ENCODE data around the gene KLHL6. TPM values are rescaled to one million over a fixed set of nuclear protein-coding genes. Genes with fewer than 3 reads are reported as not detected.
A peak's percentile ranks its signal among the peaks of the same experiment; 100 is the strongest.
"Not testable (repeated sequence)": the region's sequence is repeated elsewhere in the genome, so short reads cannot be mapped to it uniquely, and the experiment has no call there.

The KLHL6 gene
- polyA plus RNA-seq, 4 donors = 1.0 to 1.6 (median 1.1) TPM

DNA sequence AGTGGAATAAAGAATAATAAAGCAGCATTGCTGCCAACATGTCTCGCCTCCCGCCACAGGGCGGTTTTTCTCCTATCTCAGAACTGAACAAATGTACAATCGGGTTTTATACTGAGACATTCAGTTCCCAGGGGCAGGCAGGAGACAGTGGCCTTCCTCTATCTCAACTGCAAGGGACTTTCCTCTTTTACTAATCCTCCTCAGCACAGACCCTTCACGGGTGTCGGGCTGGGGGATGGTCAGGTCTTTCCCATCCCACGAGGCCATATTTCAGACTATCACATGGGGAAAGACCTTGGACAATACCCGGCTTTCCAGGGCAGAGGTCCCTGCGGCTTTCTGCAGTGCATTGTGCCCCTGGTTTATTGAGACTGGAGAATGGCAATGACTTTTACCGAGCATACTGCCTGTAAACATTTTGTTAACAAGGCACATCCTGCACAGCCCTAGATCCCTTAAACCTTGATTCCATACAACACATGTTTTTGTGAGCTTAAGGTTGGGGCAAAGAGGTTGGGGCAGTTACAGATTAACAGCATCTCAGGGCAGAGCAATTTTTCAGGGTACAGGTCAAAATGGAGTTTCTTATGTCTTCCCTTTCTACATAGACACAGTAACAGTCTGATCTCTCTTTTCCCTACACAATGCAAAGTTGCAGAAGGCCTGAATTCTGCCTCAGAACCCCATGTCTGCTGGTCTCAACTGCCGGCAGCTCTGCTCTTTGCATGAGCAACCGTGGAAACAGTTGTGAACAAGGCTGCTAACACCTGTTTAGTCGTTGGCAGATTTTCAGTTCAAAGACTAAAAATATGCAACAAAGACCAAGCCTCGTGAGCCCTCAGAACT is 44.0 kb downstream of the KLHL6 start:
- not testable (repeated sequence) for DNase-seq (ENCODE audit: low read depth in 4 of 4, low spot score in 3 of 4)

DNA sequence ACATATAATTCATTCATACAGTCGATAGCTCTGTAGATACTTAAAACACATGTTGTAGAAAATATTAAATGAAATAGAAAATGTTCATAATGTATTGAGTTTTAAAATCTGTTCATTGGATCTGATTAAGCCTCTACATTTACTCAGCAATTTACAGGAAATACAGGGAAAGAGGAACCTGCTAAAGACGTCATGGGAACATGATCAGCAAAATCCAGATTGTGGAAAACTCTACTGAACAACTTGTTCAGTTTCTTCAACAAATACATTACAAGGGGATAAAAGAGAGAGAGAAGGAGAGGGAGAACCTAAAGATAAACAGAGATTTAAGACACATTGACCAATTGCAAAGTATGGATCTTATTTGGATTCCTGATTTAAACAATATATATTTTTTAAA is 46.7 kb downstream of the KLHL6 start:
- DNase-seq (ENCODE audit: low read depth in 4 of 4, low spot score in 3 of 4) = no peak

DNA sequence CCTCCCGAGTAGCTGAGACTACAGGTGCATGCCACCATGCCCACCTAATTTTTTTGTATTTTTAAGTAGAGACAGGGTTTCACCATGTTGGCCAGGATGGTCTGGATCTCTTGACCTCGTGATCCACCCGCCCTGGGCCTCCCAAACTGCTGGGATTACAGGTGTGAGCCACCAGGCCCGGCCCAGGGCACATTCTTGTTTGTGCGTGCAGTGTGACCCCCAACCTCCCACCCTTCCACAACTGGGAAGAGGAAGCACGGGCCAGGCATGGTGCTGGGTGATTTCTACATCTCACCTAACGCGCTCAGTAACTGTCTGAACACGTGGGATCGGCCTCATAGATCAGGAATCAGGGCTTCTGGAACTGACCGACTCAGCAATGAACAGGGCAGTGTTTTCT is 48.0 kb downstream of the KLHL6 start:
- DNase-seq (ENCODE audit: low read depth in 4 of 4, low spot score in 3 of 4) = no peak

DNA sequence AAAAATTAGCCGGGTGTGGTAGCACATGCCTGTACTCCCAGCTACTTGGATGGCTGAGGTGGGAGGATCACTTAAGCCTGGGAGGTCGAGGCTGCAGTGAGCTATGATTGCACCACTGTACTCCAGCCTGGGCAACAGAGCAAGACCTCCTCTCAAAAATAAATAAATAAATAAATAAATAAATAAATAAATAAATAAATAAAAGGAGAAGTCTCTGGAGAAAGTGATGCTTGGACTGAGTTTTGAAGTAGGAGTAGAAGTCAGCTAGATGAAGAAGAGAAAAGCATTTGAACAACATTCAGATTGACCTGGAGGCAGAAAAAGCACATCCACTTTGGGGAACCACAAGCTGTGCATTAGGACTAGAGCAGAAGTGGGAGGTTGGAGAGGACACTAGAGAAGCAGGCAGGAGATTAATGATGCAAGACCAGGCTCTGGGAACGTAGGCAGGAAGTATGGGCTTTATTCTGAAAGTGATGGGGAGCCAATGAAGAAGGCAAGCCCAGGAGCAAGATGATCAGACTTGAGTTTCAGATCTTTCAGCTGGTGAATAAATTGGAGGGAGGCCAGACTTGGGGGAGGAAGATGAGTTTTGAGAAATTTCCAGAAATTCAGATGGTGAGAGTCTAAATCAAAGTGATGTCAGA is 48.7 kb downstream of the KLHL6 start:
- no peak for DNase-seq (ENCODE audit: low read depth in 4 of 4, low spot score in 3 of 4)

DNA sequence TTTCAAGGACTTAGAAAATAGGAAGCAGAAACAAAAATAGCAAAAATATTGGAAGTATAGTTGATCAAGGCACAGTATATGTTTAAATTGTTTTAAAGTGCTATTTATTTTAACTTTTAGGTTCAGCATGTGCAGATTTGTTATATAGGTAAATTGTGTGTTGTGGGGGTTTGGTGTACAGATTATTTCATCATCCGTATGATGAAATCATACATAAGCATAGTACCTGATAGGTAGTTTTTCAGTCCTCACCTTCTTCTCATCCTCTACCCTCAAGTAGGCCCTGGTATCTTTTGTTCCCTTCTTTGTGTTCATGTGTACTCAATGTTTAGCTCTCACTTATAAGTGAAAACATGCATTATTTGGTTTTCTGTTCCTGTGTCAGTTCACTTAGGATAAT is 50.9 kb downstream of the KLHL6 start:
- no peak for DNase-seq (ENCODE audit: low read depth in 4 of 4, low spot score in 3 of 4)

DNA sequence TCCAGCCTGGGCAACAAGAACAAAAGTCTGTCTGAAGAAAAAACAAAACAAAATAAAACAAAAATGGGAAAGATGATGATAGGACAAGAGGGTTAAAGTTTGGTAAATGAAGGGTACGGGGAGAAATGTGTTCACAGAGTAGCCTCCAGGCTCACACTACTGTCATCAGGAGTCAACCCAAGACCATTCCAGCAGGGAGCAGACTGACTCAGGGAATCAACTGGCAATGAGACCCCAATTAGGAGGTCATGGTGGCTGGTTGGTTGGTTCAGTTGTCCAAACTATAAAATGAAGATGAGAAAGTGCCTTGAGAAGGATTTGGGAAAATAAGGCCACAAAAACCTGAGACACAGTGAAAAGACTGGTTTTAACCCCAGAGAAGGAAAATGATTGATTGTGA is 51.8 kb downstream of the KLHL6 start:
- no peak for DNase-seq (ENCODE audit: low read depth in 4 of 4, low spot score in 3 of 4)

DNA sequence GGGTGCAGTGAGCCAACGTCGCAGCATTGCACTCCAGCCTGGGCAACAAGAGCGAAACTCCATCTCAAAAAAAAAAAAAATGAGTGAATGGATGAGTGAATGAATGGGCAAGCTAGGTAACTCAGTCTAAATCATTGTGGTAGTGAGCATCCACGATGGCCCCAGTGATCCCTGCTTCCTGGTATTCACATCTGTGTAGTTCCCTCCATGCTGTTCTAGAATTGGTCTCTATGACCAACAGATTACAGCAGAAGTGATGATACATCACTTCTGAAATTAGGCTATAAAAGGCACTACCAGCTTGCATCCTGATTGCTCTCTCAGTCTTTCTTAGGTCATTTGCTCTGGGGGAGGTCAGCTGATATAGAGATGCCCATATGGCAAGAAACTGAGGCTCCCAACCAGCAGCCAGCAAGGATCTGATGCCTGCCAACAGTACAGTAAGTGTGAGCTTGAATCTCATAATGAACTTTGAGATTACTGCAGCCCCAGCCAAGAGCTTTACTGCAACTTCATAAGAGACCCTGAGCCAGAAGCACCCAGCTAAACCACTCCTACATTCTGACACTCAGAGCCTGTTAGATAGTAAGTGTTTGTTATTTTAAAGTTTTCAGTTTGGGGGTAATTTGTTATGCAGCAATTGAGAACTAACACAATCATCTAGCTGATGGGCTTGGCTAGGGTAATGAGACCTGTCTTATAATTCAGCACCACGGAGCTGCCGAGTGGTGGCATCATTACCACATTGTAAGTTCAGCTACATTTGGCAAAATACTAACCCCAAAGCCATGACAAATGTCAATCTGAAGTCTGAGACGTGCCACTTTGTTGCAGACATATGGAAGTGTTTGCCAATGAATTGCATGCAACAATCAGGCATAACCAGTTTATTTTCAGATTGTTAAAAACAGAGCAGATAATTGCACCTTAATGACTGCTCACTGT is 53.0 kb downstream of the KLHL6 start:
- no peak for DNase-seq (ENCODE audit: low read depth in 4 of 4, low spot score in 3 of 4)

DNA sequence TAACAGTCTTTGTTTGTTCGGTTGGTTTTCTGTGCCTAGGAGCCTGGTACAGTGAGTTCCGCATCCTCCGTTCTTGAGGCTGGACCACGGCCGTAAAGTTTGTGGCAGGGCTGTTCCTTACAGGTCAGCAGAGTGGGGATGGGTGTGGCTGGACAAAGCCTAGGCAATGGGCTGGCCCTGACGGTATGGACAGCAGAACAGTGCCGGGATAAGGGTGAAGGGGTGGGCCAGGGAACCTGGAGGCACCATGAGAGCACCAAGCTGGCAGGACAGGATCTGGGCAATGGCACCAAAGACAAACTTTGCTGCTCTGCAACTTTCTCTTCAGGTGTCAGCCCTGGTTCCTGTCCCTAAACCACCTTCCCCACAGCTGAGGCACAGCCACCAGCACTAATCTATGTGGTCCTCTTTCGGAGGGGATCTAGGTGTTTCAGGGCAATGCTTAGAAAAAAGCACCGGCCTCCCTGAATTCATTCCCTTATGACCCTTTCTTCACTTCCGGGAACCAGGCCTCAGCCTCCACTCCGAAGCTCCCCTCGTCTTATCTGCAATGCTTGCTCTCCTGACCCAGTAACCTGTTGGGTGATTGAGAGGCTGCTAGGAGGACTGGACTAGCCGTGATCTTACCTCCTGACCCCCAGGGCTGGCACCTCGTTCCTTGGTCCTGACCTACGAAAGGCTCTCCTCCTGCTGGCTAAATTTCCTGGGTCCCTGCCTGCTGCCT is 54.4 kb downstream of the KLHL6 start:
- no peak for DNase-seq (ENCODE audit: low read depth in 4 of 4, low spot score in 3 of 4)

DNA sequence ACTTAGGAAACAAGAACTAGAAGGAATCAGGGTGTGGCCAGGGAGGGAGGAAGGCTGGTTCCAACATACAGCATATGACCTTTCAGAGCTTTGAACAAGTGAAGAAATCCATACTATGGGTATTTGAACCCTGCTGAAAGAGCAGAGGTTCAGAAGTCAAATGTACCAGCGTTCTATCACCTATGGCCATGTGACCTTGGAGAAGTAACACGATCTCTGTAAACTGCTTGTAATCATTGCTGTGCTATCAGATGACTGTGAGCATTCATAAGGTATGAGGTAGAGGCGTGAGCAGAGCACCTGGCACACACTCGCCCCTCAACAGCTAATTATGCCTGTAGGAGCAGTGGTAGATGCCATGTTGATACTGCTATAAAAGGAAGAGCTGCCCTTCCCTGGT is 55.2 kb downstream of the KLHL6 start:
- DNase-seq (ENCODE audit: low read depth in 4 of 4, low spot score in 3 of 4) = no peak

DNA sequence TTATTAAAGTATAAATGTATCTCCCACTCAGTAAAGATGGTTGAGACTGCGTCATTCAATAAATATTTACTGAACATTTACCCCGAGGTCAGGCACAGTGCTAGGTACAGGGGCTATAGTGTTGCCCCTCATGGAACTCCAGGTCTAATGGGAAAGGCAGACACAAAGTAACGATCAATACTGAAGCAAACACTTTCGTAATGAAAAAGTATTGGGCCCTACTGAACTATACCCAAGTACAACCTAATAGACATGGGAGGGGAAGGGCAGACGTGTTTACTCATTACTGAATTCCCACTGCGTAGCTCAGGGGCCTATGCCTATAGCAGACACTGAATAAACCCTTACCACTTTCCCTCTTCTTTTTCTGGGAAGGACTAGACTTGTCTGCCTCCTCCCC is 56.9 kb downstream of the KLHL6 start:
- DNase-seq (ENCODE audit: low read depth in 4 of 4, low spot score in 3 of 4) = no peak

DNA sequence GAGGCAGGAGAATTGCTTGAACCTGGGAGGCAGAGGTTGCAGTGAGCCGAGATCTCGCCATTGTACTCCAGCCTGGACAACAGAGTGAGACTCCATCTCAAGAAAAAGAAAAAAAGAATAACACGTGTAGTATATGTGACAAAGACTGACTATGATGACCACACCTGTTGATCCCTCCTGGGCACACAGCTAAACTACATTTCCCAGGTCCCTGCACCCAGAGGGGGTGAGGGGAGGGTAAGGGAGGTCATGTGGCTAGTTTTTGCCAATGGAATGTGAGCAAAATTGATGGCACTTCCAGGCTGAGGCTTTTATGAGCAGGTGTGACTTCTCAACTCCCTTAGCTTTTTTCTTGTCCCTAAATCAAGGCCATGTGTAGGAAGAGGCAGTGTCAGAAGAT is 58.2 kb downstream of the KLHL6 start:
- DNase-seq (ENCODE audit: low read depth in 4 of 4, low spot score in 3 of 4) = no peak

DNA sequence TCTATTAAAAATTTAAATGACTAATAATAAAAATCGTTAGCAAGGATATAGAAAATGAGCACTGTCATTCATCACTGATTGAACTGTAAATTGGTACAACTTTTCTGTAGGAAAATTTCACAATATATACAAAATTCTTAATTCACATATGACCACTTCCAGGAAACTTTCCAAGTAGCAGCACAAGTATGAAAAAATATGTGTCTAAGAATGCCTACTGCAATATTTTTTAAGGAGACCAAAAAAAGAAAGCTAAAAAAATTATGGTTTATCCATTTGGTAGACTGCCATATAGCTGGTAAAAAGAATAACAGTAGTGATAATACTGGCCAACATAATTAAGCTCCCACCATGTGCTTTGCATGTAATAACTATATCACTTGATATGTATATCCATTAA is 59.2 kb downstream of the KLHL6 start:
- DNase-seq (ENCODE audit: low read depth in 4 of 4, low spot score in 3 of 4) = no peak

DNA sequence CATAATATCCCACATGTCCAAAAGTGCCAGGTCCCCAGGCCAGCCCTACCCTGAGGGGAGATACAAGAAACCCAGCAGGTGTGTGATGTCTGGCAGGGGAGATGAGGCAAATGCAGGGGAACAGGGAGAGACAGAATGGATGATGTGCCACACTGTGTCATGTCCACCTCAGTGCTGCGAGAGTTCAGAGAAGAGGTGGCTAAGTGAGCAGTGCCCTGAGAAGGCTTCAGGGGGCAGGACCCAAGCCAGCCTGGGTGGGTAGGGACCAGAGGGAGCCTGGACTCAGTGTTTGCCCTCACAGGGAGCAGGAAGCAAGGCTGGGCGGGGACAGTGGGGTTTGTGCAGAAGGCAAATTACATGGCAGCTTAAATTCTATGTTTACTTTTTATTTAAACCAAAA is 61.2 kb downstream of the KLHL6 start:
- no peak for DNase-seq (ENCODE audit: low read depth in 4 of 4, low spot score in 3 of 4)

DNA sequence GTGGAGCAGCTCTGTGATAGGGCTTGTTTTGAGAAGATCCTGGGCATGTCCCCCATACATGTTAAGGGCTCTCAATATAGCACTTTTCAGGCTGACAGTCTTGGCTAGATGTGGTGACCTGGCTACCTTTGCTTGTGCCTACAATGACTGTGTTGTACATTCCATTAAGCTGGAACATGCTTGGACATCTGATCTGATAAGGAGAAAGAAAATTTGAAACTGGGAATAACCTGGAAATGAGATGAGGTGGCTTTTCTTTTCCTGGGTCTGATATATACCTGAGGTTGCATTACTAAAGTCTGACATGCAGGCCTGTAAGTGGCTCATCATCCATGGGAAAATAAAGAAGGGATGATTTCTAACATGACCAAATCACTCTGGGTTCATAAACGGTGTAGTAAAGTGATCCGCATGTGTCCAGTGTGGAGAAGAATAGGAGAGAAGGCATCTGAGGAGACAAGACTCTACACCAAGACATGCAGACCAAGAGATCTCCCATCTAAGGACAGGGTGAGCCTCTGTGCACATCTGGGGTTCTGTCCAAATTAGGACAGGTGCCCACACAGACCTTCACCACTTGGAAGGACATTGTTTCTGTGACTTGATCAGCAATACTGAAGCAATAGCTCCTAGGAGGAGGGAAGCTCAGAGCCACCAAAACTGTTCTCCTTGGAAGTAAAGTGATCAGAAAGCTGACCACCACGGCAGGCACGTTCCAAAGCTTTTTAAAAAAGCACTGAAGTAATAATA is 62.0 kb downstream of the KLHL6 start:
- DNase-seq (ENCODE audit: low read depth in 4 of 4, low spot score in 3 of 4) = no peak

DNA sequence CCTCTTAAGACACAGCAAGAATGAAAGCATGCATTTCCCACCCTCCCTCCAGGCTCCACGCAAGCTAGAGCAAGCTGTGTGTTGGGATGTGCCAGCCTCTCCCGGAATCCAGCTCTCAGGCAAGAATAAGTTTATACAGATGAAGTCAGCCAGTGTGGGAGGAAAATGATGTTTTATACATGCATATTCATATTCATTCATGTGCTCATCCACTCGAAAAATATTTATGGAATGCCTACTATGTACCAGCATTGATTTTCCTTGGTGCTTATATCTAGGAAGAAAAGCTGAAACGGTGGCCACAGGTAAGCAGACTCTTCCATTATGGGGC is 62.7 kb downstream of the KLHL6 start:
- DNase-seq (ENCODE audit: low read depth in 4 of 4, low spot score in 3 of 4) = no peak

DNA sequence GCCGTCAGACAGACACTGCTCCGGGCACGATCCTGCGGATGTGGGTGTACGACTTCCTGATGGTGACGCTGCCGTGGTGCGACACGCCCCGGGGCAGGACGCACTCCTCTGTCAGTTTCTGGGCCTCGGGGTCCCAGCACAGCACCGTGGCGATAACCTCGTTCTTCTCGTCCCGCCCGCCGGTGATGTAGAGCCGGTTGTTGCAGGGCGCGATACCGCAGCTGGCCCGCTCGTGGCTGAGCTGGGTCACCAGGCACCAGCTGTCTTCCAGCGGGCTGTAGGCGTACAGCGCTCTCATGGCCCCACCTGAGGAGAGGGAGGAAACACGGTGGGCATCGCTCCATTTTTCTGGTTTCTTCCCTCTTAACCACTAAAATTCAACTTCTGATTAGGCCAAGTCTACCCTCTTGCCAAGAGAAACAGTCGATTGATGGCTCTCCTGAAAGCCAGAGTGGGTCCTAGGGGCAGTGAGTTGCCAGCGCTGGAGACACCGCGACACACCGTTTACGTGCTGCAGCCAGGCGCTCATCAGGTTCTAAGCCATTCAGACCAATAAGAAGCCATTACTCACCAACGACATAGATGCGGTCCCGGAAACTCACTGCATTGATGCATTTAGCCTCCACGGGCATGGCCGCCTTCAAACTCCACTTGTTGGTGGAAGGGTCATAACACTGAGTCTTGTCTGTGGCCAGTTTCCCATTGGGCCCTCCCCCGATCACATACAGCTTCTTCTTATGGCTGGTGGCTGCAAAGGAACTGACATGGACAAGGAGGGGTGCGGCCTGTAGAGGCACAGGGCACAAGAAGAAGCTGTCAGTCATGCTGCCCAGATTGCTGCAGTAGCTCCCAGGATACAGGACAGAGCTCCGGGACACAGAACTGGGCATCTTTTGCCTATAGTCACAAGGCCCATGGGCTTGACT is 63.3 kb downstream of the KLHL6 start:
- DNase-seq (ENCODE audit: low read depth in 4 of 4, low spot score in 3 of 4) = no peak

DNA sequence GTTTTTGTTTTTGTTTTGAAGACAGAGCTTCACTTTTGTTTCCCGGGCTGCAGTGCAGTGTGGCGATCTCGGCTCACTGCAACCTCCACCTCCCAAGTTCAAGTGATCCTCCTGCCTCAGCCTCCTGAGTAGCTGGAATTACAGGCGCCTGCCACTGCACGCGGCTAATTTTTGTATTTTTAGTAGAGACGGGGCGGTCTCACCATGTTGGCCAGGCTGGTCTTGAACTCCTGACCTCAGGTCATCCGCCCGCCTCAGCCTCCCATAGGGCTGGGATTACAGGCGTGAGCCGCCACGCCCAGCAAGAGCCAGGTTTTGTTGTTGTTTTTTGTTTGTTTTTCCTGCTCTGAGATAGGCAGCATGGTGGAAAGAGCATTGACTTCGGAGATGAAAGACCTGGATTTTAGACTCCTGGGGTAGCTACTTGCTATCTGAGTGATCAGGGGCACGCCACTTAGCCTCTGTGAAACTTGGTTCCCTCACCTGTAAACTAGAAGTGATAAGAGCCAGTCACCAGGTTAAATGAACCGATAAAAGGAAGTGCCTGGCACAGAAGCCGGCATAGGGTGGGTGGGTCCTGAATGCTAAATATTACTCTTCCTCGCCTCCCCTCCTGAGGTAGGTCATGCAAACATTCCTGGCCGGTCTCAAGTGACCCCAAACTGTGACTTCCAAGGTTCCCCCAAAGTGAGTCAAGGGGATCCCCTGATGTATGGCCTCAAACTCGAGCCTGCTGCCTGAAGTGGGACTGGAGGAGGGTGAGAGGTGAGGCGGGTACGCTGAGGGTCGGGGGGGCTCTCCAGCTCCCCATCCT is 64.2 kb downstream of the KLHL6 start:
- no peak for DNase-seq (ENCODE audit: low read depth in 4 of 4, low spot score in 3 of 4)

DNA sequence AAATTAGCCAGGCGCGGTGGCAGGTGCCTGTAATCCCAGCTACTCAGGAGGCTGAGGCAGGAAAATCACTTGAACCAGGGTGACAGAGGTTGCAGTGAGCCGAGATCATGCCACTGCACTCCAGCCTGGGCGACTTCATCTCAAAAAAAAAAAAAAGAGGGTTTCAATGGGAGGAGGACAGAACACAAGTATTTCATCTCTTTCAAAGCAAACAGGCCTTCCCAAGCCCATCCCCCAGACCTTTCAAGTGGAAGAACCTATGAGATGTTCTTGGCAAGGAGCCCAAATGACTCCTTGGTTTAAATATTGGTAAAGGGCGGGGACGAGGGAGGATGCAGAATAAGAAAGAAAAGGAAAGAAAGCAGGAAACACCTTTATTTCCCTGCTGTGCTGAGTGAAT is 64.9 kb downstream of the KLHL6 start:
- peak in 1 of 4 donors; percentile 36 for DNase-seq (ENCODE audit: low read depth in 4 of 4, low spot score in 3 of 4)
